ENCODE data around the gene NDUFA5. TPM values are rescaled to one million over a fixed set of nuclear protein-coding genes. Genes with fewer than 3 reads are reported as not detected.

Gene NDUFA5
- total and polyA plus RNA-seq, 2 experiments from 2014 or later = 55.2 to 207 TPM

DNA sequence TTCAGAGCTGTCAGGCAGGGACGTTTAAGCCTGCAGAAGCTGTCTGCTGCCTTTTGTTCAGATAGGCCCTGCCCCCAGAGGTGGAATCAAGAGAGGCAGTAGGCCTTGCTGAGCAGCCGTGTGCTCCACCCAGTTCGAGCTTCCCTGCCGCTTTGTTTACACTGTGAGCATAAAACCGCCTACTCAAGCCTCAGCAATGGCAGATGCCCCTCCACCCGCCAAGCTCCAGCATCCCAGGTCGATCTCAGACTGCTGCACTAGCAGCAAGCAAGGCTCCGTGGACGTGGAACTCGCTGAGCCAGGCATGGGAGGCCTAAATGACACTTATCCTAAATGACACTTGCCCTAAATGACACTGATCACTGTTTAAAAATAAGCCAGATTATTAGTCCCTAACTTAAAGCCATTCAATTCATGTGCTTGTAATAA is 37.2 kb upstream of the NDUFA5 start:
- H3K27ac ChIP-seq (ENCODE audit: low read depth) = no peak overlapping the region
- H3K9me3 Mint-ChIP-seq = no peaks in the 10 kb centered on the region
- H3K27me3 ChIP-seq (ENCODE audit: insufficient read depth) = no peaks in the 10 kb centered on the region
- ATAC-seq = peak; percentile 86
- H2AFZ ChIP-seq = peak overlapping the region; percentile 89
- H3K9me2 ChIP-seq (ENCODE audit: insufficient read depth) = no peaks in the 10 kb centered on the region
- H4K20me1 ChIP-seq (replicated peaks; ENCODE audit: insufficient read depth) = no peaks in the 10 kb centered on the region
- peaks cover 4% of the 10 kb centered on the region for H3K4me1 ChIP-seq (ENCODE audit: insufficient read depth)
- peaks cover 15% of the 10 kb centered on the region for H3K4me1 Mint-ChIP-seq
- peak overlapping the region; percentile 67 for H3K4me2 ChIP-seq
- H3K27me3 Mint-ChIP-seq (ENCODE audit: insufficient read depth, low read depth, poor library complexity) = peaks cover 2% of the 10 kb centered on the region
- H3K27ac Mint-ChIP-seq = no peak overlapping the region
- peak; percentile 84 for DNase-seq (ENCODE audit: low spot score)
- peak overlapping the region; percentile 37 for H3K4me3 ChIP-seq
- H3K4me3 Mint-ChIP-seq = peak overlapping the region; percentile 45; the same call in 2 of the 3 replicates
- no peaks in the 10 kb centered on the region for H3K36me3 ChIP-seq (ENCODE audit: insufficient read depth)
- no peaks in the 10 kb centered on the region for H3F3A ChIP-seq (replicated peaks; ENCODE audit: low read depth)
- TF ChIP-seq ZNF331 (CRISPR knock-in tag; IDR thresholded peaks at IDR 0.05; ENCODE audit: low read depth) = peak; percentile 78
- no peak for TF ChIP-seq CREB1 (CRISPR knock-in tag; IDR thresholded peaks at IDR 0.05; ENCODE audit: low read depth)
- TF ChIP-seq NANOG (IDR thresholded peaks at IDR 0.05; ENCODE audit: borderline replicate concordance) = no peak
- TF ChIP-seq, protein P1, sequence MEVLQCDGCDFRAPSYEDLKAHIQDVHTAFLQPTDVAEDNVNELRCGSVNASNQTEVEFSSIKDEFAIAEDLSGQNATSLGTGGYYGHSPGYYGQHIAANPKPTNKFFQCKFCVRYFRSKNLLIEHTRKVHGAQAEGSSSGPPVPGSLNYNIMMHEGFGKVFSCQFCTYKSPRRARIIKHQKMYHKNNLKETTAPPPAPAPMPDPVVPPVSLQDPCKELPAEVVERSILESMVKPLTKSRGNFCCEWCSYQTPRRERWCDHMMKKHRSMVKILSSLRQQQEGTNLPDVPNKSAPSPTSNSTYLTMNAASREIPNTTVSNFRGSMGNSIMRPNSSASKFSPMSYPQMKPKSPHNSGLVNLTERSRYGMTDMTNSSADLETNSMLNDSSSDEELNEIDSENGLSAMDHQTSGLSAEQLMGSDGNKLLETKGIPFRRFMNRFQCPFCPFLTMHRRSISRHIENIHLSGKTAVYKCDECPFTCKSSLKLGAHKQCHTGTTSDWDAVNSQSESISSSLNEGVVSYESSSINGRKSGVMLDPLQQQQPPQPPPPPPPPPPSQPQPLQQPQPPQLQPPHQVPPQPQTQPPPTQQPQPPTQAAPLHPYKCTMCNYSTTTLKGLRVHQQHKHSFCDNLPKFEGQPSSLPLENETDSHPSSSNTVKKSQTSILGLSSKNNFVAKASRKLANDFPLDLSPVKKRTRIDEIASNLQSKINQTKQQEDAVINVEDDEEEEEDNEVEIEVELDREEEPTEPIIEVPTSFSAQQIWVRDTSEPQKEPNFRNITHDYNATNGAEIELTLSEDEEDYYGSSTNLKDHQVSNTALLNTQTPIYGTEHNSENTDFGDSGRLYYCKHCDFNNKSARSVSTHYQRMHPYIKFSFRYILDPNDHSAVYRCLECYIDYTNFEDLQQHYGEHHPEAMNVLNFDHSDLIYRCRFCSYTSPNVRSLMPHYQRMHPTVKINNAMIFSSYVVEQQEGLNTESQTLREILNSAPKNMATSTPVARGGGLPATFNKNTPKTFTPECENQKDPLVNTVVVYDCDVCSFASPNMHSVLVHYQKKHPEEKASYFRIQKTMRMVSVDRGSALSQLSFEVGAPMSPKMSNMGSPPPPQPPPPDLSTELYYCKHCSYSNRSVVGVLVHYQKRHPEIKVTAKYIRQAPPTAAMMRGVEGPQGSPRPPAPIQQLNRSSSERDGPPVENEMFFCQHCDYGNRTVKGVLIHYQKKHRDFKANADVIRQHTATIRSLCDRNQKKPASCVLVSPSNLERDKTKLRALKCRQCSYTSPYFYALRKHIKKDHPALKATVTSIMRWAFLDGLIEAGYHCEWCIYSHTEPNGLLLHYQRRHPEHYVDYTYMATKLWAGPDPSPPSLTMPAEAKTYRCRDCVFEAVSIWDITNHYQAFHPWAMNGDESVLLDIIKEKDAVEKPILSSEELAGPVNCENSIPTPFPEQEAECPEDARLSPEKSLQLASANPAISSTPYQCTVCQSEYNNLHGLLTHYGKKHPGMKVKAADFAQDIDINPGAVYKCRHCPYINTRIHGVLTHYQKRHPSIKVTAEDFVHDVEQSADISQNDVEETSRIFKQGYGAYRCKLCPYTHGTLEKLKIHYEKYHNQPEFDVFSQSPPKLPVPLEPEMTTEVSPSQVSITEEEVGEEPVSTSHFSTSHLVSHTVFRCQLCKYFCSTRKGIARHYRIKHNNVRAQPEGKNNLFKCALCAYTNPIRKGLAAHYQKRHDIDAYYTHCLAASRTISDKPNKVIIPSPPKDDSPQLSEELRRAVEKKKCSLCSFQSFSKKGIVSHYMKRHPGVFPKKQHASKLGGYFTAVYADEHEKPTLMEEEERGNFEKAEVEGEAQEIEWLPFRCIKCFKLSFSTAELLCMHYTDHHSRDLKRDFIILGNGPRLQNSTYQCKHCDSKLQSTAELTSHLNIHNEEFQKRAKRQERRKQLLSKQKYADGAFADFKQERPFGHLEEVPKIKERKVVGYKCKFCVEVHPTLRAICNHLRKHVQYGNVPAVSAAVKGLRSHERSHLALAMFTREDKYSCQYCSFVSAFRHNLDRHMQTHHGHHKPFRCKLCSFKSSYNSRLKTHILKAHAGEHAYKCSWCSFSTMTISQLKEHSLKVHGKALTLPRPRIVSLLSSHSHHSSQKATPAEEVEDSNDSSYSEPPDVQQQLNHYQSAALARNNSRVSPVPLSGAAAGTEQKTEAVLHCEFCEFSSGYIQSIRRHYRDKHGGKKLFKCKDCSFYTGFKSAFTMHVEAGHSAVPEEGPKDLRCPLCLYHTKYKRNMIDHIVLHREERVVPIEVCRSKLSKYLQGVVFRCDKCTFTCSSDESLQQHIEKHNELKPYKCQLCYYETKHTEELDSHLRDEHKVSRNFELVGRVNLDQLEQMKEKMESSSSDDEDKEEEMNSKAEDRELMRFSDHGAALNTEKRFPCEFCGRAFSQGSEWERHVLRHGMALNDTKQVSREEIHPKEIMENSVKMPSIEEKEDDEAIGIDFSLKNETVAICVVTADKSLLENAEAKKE (CRISPR knock-in tag; IDR thresholded peaks at IDR 0.05) = peak; percentile 47; the same call in 1 of the 2 replicates
- no peaks in the 10 kb centered on the region for H3K79me2 ChIP-seq (replicated peaks; ENCODE audit: insufficient read depth)
- no peaks in the 10 kb centered on the region for H3K36me3 Mint-ChIP-seq (ENCODE audit: low read depth)

DNA sequence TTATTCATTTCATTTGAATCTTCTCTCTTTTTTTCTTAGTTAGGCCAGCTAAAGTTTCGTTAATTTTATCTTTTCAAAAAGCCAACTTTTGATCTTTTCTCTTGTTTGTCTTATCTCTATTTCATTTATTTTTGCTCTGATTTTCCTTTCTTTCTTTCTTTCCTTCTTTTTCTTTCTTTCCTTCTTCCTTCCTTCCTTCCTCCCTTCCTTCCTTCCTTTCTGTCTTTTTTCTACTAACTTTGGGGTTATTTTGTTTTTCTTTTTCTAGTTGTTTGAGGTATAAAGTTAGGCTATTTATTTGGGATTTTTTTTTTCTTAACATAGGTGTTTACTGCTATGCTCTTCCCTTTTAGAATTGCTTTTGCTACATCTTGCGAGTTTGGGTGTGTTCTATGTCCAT is 30.8 kb upstream of the NDUFA5 start:
- no peaks in the 10 kb centered on the region for H3K9me3 Mint-ChIP-seq
- no peak overlapping the region for H3K27ac ChIP-seq (ENCODE audit: low read depth)
- no peaks in the 10 kb centered on the region for H4K20me1 ChIP-seq (replicated peaks; ENCODE audit: insufficient read depth)
- H3K4me3 ChIP-seq = no peak overlapping the region
- no peak overlapping the region for H3K4me3 Mint-ChIP-seq
- no peaks in the 10 kb centered on the region for H3K79me2 ChIP-seq (replicated peaks; ENCODE audit: insufficient read depth)
- no peak for TF ChIP-seq ZNF331 (CRISPR knock-in tag; IDR thresholded peaks at IDR 0.05; ENCODE audit: low read depth)
- TF ChIP-seq EZH2phosphoT487 (IDR thresholded peaks at IDR 0.05; ENCODE audit: unreplicated experiment) = no peak
- H3K4me2 ChIP-seq = no peak overlapping the region
- H3K4me1 Mint-ChIP-seq = peaks cover 9% of the 10 kb centered on the region; the same call in 2 of the 3 replicates
- no peaks in the 10 kb centered on the region for H3K27me3 Mint-ChIP-seq (ENCODE audit: insufficient read depth, low read depth, poor library complexity)
- H3K27ac Mint-ChIP-seq = no peak overlapping the region
- no peaks in the 10 kb centered on the region for H3K36me3 ChIP-seq (ENCODE audit: insufficient read depth)
- H2AFZ ChIP-seq = no peak overlapping the region
- no peaks in the 10 kb centered on the region for H3F3A ChIP-seq (replicated peaks; ENCODE audit: low read depth)
- no peaks in the 10 kb centered on the region for H3K9me2 ChIP-seq (ENCODE audit: insufficient read depth)
- H3K27me3 ChIP-seq (ENCODE audit: insufficient read depth) = no peaks in the 10 kb centered on the region
- DNase-seq (ENCODE audit: low spot score) (no peak), ATAC-seq (no peak)
- no peaks in the 10 kb centered on the region for H3K36me3 Mint-ChIP-seq (ENCODE audit: low read depth)
- no peaks in the 10 kb centered on the region for H3K4me1 ChIP-seq (ENCODE audit: insufficient read depth)
